T1000 (cell line): ENCODE results near the gene C9orf40.

Experiments used
- DNase-seq: peaks from one replicate; lab custom pipeline; 2025; ENCODE audit warnings: mixed read lengths; lab: John Stamatoyannopoulos, UW

The C9orf40 gene

DNA sequence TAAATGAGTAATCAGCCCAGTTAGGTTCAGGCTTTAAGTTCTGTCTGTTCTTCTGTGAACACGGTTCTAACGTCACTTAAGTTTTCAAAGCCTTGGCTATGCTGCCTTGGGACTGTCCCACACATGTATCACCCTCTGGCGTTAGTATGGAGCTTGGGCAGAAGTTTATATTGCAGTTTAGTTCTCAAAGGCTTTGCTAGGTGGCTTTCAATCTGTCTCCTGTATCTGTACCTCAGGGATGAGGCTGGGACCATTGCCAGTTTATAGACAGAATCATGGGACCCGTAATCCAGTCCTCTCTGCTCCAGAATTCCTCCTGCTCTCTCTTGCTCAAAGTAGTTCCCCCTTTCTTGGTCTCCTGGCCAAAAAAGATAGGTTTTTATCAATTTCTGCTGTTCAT lies 12.1 kb downstream of the C9orf40 start:
- DNase-seq, result no peak

DNA sequence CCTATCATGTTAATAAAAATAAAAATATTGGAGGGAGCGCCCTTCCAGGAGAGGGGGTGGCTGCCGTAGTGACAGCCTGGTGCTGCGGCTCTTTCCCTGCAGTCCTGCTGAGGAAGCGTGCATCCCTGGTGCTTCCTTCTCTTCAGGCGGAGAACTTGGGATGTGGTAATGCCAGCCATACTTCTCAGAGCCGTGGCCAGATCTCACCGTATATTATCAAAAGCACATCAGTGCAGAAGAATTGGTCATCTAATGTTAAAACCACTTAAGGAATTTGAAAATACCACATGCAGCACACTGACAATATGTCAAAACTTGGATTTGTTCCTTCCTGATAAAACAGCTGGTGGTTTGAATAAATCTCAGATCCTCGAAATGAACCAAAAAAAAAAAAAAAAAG lies 17.7 kb downstream of the C9orf40 start:
- DNase-seq, result no peak

DNA sequence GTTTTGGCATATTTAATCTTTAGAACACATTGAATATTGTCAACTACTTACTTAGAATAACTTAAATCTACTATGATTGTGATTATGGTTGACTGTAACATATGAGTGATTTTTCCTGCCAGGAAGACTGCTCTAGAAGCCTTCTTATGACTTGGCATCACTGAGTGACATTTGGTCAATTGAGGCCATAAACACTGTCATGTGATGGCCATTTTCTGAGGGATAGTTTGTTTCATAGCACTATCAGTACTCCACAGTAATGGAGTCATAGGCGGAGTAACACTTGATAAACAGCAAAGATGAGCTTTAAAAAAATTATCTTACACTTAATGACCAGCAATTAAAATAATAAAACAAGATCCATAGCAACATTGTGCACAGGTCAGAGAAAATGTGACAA lies 31.0 kb downstream of the C9orf40 start:
- DNase-seq, result no peak

DNA sequence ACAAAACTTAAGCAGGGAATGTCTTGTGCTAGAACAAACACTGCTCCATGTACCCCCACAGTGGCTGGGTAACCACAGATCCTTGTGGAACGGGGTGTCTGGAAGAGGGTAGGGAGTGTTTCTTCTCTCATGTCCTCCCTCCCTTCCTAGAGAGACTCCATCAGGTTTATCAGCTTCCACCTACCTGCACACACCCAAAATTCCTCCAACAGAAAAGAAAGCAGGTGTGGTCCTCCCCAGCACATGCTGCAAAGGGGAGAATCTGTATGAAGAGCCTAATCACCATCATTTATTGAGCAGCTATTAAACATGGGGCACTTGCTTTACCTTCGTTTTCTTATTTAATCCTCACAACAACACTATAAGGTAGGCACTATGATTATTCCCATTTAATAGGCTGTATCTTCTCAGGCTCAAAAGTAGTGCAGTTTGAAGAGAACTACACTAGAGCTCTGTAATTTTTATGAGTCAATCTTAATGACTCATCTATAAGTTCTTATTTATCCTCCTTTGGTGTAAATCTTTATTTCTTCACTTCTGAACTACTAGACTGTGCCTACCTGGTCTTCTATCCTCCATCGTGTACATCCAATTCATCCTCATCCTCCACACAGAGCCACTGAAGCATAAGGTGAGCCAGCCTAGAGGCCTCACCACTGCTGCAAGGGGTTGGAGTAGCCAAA lies 31.6 kb downstream of the C9orf40 start:
- no peak for DNase-seq

DNA sequence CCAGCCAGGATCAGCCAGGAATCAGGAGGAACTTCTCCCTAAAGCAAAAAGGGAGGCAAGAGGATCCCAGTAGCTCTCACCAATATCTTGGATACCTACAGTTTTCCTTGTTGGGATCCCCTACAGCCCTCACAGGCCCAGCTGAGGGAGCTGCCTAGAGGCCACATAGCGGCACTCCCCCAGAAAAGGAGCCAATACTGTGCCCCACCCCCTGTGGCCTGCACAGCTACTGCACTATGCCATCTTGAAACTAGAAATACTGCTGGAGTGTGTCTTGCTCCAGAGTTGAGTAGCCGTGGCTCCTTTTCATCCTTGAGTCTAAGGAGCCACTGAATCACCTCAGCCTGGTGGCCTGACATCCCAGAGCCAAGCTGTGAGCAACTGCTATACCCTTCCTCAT lies 42.7 kb downstream of the C9orf40 start:
- DNase-seq, result no peak

DNA sequence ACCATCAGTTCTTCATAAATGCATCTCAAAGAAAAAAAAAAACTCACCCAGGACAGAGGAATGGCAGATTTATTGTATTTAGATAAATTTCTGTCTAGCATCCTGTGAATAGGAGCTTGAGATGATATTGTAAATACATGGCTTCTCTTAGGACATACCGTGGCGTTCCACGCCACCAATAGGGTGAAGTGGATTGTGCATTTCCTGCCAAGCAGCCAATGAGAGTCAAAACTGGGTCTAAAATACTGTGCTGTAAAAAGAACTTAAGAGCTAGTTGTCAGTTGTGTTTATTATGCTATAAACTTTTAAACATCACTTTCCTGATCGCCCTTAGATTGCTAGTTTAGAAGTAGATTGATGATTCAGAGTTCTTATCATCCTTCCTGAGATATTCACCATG lies 44.0 kb downstream of the C9orf40 start:
- no peak for DNase-seq

DNA sequence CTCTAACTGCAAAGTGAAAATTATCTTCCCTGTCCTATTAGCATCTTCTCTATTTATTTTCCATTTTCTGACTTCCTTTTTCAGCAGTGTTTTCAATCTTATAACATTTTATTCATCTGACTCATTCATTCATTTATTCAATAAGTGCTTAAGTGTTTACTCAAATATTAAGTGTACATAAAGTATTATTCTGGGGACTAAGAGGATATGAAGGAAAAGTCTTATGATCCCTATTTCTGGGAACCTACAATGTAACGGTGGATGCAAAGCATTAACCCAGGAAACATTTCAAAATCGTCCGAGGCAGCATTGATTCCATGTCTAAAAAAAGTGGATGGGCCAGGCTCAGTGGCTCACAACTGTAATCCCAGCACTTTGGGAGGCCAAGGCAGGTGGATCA lies 45.6 kb downstream of the C9orf40 start:
- no peak for DNase-seq

DNA sequence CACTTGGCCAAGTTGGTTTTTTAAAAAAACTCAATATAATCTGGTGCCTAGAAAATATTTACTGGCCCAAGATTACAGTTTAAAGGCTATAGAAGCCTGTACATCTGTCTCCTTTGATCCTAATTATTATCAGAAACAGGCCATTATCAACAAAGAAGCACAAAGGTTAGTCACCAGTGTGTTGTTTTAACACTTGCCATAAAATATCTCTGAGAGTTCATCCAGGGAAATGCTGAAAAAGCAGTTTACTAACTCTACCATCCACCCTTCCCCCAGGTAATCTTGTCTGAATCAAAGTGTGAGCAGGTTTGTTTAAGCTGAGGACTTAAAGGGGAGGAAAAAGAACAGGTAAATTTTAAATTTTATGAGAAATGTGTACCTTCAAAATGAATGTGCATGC lies 51.7 kb downstream of the C9orf40 start:
- no peak for DNase-seq
